OCI-LY7 (cell line): Measurements from ENCODE around the gene PYGL. TPM values are rescaled to one million over a fixed set of nuclear protein-coding genes. Genes with fewer than 3 reads are reported as not detected.
A peak's percentile ranks its signal among the peaks of the same experiment; 100 is the strongest.

Experiments used
- BruUV-seq: library from RNA; stranded (reverse); fragments of 400-500 nt; replicated peaks from 2 replicates; lab custom pipeline; 2021; lab: Mats Ljungman, UMichigan
- CTCF ChIA-PET: fragments of 300-600 bp; sonication (Branson Sonifier 250); formaldehyde crosslinking; loops from one replicate; lab custom pipeline; 2022; ENCODE audit warnings: antibody characterized with exemption; ENCODE audit not compliant: unreplicated experiment; lab: Charles Lee
- POLR2A ChIA-PET: fragments of 300-600 bp; sonication (Branson Sonifier 250); formaldehyde crosslinking; loops from one replicate; lab custom pipeline; 2022; ENCODE audit warnings: antibody characterized with exemption; lab: Charles Lee
- DNase-seq: peaks from one replicate; pipeline ENCODE4 v3.0.0-alpha.2; 2015; ENCODE audit warnings: low spot score
- H2AFZ ChIP-seq: fragments of 200-600 bp; sonication (generic), shearing (Covaris generic); 2 replicates; pipeline ENCODE4 v1.6.1; 2014; ENCODE audit warnings: mild to moderate bottlenecking, antibody characterized with exemption, low read length, moderate library complexity
- H3K27ac ChIP-seq: fragments of 200-600 bp; sonication (generic); 2 replicates; pipeline ENCODE4 v1.5.1; 2014; ENCODE audit warnings: mixed run types, low read depth, mild to moderate bottlenecking, moderate library complexity, low read length, inconsistent platforms; ENCODE audit not compliant: poor library complexity, severe bottlenecking
- H3K36me3 ChIP-seq: fragments of 200-600 bp; sonication (generic); 2 replicates; pipeline ENCODE4 v1.6.1; 2014; ENCODE audit warnings: mild to moderate bottlenecking, antibody characterized with exemption, low read length, moderate library complexity, mixed read lengths; ENCODE audit not compliant: insufficient read depth
- H3K4me1 ChIP-seq: fragments of 200-600 bp; sonication (generic); 2 replicates; pipeline ENCODE4 v1.5.1; 2014; ENCODE audit warnings: mild to moderate bottlenecking, low read length; ENCODE audit not compliant: insufficient read depth, poor library complexity, severe bottlenecking
- H3K4me2 ChIP-seq: fragments of 200-600 bp; sonication (generic); 2 replicates; pipeline ENCODE4 v1.6.1; 2014; ENCODE audit warnings: mild to moderate bottlenecking, low read length
- H3K4me3 ChIP-seq: fragments of 200-600 bp; sonication (generic); 2 replicates; pipeline ENCODE4 v1.5.1; 2014; ENCODE audit warnings: mild to moderate bottlenecking, low read depth, low read length; ENCODE audit not compliant: poor library complexity, severe bottlenecking
- H3K79me2 ChIP-seq: fragments of 200-600 bp; sonication (generic); 2 replicates; pipeline ENCODE4 v1.6.1; 2016; ENCODE audit warnings: low read depth, mild to moderate bottlenecking, low read length, moderate library complexity, mixed read lengths; ENCODE audit not compliant: insufficient read depth
- H3K9me2 ChIP-seq: fragments of 200-600 bp; sonication (generic); 2 replicates; pipeline ENCODE4 v1.6.1; 2016; ENCODE audit warnings: mild to moderate bottlenecking, low read length, mixed read lengths; ENCODE audit not compliant: insufficient read depth
- H3K9me3 ChIP-seq: fragments of 200-600 bp; sonication (generic); 2 replicates; pipeline ENCODE4 v1.6.1; 2014; ENCODE audit warnings: mild to moderate bottlenecking, mixed run types, low read length, mixed read lengths
- H4K20me1 ChIP-seq: fragments of 200-600 bp; sonication (generic); 2 replicates; pipeline ENCODE4 v1.6.1; 2014; ENCODE audit warnings: mild to moderate bottlenecking, antibody characterized with exemption, low read length, moderate library complexity, mixed read lengths; ENCODE audit not compliant: insufficient read depth
- CTCF ChIP-seq: fragments of 200-600 bp; sonication (generic); conservative IDR thresholded peaks from 2 replicates; pipeline ENCODE4 v1.5.1; 2014; ENCODE audit warnings: mild to moderate bottlenecking, antibody characterized with exemption, low read length, moderate library complexity, mixed read lengths
- EZH2phosphoT487 ChIP-seq: fragments of 200-600 bp; sonication (generic); IDR thresholded peaks from 2 replicates; pipeline ENCODE4 v1.6.1; 2018; ENCODE audit warnings: low read depth, borderline replicate concordance, mild to moderate bottlenecking, mixed run types, antibody characterized with exemption, low read length, moderate library complexity, mixed read lengths
- intact Hi-C: fragments of 100-400 bp; cut with micrococcal nuclease; formaldehyde crosslinking; loops from one replicate; pipeline ENCODE4 v1.10.0; 2022; ENCODE audit not compliant: unreplicated experiment
- total RNA-seq, 2 experiments: library from RNA; depleted of rRNA in 1 of 2; stranded (reverse); fragments of >200 nt in 1 of 2; shearing (Covaris generic) in 1 of 2; gene quantifications; 2 replicates each; pipeline ENCODE4 v1.2.3, GENCODE V29; 2014 to 2022

PYGL gene
- total RNA-seq, 2 experiments from 2014 or later, result 2.8 to 3.3 TPM

- Histone ChIP-seq H3K79me2 (no peaks in the 10 kb centered on the region; the same call in 1 of the 2 replicates), H3K27ac (peak overlapping the region; percentile 95), H3K4me2 (peak overlapping the region; percentile 48), H3K36me3 (no peaks in the 10 kb centered on the region), H3K9me2 (no peaks in the 10 kb centered on the region), H3K4me3 (peak overlapping the region; percentile 63), H3K4me1 (peaks cover 48% of the 10 kb centered on the region), H3K9me3 (no peaks in the 10 kb centered on the region), H4K20me1 (no peaks in the 10 kb centered on the region), H2AFZ (peak overlapping the region; percentile 63; the same call in 1 of the 2 replicates)
- ChIA-PET POLR2A (interaction anchor here (0.6 to 3.7 kb wide), 5 partner anchors 11 to 867 kb away, joined by 3 to 20 read pairs (median 3); no protein-coding TSS in a partner anchor), CTCF (interaction anchor here (1.7 kb wide), 1 partner anchor 11 kb away, joined by 6 read pairs; no protein-coding TSS in a partner anchor)
- no TSS peak for BruUV-seq
- TF ChIP-seq CTCF, result peak; percentile 30; the same call in 1 of the 2 replicates
- no peak for TF ChIP-seq EZH2phosphoT487
- peak; percentile 41 for DNase-seq
- intact Hi-C loops, result no loop called here
Observed at GRCh38 chr14:50871228-50871627, 73.1 kb downstream of the PYGL start.

DNA sequence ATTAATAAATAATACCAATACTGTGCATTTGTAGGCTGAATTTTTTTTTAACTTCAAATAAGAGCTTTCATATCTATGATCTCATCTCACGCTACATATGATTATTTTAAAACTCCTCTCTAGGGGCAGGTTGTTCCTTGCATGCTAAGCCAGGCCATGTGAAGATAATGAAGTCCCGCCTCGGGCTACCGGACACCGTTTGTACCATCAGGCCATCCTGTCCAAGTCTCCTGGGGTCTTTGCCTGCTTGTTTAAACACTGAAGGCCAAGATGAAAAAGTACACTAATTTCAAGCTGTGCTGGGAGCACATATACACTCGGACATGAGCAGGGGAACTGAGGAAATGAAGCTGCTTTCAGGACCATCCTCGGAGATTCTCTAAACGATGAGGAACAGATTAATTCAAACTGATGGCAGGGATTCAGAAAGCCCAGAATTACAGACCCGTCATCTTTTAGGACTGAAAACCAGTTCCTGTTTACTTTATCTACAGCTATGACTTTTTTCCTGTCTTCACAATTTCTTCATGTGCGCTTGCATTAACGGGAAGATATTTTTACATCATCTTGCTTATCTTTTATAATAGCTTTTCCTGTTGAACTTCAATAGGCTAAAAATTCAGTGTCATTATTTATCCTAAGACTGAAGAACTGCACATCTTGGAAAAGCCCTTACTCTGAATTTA is 78.7 kb downstream of the PYGL start:
- peak overlapping the region; percentile 54; the same call in 1 of the 2 replicates for H2AFZ ChIP-seq
- H3K27ac ChIP-seq, result no peak overlapping the region
- no TSS peak for BruUV-seq
- H3K4me1 ChIP-seq, result peaks cover 18% of the 10 kb centered on the region
- ChIA-PET POLR2A (interaction anchor here (0.6 to 2.6 kb wide), 6 partner anchors 9 to 186 kb away, joined by 3 to 8 read pairs (median 4); no protein-coding TSS in a partner anchor), CTCF (no interaction called here)
- intact Hi-C loops, result no loop called here
- H3K9me2 ChIP-seq, result no peaks in the 10 kb centered on the region
- H3K4me2 ChIP-seq, result no peak overlapping the region
- H4K20me1 ChIP-seq, result no peaks in the 10 kb centered on the region
- no peaks in the 10 kb centered on the region for H3K36me3 ChIP-seq
- H3K79me2 ChIP-seq, result no peaks in the 10 kb centered on the region
- no peaks in the 10 kb centered on the region for H3K9me3 ChIP-seq
- DNase-seq, result no peak
- no peak overlapping the region for H3K4me3 ChIP-seq
- TF ChIP-seq CTCF (no peak), EZH2phosphoT487 (no peak)

DNA sequence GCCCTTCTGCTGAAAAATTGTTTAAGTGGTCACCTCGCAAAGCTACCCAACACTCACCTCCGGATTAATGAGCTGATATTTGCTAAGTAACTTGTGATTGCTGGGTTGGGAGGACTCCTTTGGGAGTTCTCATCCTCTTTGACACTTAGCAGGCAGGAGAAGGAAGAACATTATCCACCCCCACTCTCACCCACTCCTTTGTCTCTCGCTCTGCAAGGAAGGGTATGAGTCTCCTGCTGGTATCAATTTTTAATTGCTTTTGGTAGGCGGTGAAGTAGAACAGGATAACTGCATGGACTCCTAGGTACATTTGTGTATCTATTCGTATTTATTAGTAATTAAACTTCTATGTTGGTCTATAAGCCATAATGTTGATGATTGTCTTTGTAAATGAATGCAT is 79.3 kb downstream of the PYGL start:
- no TSS peak for BruUV-seq

More for the DNA sequence above, 79.3 kb downstream of the PYGL start:
- Histone ChIP-seq H3K36me3 (no peaks in the 10 kb centered on the region), H3K4me1 (peaks cover 22% of the 10 kb centered on the region), H3K27ac (no peak overlapping the region), H3K79me2 (no peaks in the 10 kb centered on the region), H4K20me1 (no peaks in the 10 kb centered on the region), H3K4me2 (no peak overlapping the region), H2AFZ (0 out of 2 replicates have a peak overlapping the region, but pooled peaks have one; percentile 15), H3K9me3 (no peaks in the 10 kb centered on the region), H3K9me2 (no peaks in the 10 kb centered on the region), H3K4me3 (no peak overlapping the region)
- CTCF ChIA-PET, result no interaction called here
- TF ChIP-seq CTCF (no peak), EZH2phosphoT487 (no peak)
- DNase-seq, result no peak
- intact Hi-C loops, result loop anchor here (5.0 kb wide), 2 partner anchors 153 to 553 kb away; partner anchors contain the start of genes DMAC2L and L2HGDH
- POLR2A ChIA-PET, result interaction anchor here (0.6 to 2.6 kb wide), 5 partner anchors 10 to 72 kb away, joined by 3 to 8 read pairs (median 4); no protein-coding TSS in a partner anchor
